ENCODE data around the gene YWHAQ. TPM values are rescaled to one million over a fixed set of nuclear protein-coding genes. Genes with fewer than 3 reads are reported as not detected.

Gene YWHAQ
- total and polyA plus RNA-seq, 9 of the 15 experiments (the other 6 are each of a cell fraction or from before 2014, with no cell fraction given): 63.1 to 359 (median 203) TPM

GRCh38 chr2:9630736-9631552 is at the start of gene YWHAQ (continued):
- no peak for TF ChIP-seq SPI1 (IDR thresholded peaks at IDR 0.05; ENCODE audit: borderline replicate concordance, low read depth, low read length)
- peak; percentile 94 for TF ChIP-seq CREB1 (IDR thresholded peaks at IDR 0.05)
- peak; percentile 96 for TF ChIP-seq CREB1 (CRISPR knock-in tag; IDR thresholded peaks at IDR 0.05)
- peak; percentile 43 for TF ChIP-seq FUS (optimal IDR thresholded peaks at IDR 0.05; ENCODE audit: low read depth, low read length)
- TF ChIP-seq TBP (optimal IDR thresholded peaks at IDR 0.05; ENCODE audit: low read depth, low read length): peak; percentile 96
- TF ChIP-seq RBBP5 (IDR thresholded peaks at IDR 0.05; ENCODE audit: borderline replicate concordance, insufficient read depth, low read length, poor library complexity, severe bottlenecking): peak; percentile 61
- TF ChIP-seq DIDO1 (tag; IDR thresholded peaks at IDR 0.05; ENCODE audit: low read depth): peak; percentile 57; the same call in 1 of the 2 replicates
- TF ChIP-seq ZKSCAN8 (CRISPR knock-in tag; IDR thresholded peaks at IDR 0.05): no peak
- TF ChIP-seq CLOCK (CRISPR knock-in tag; IDR thresholded peaks at IDR 0.05; ENCODE audit: borderline replicate concordance): no peak
- TF ChIP-seq RB1 (IDR thresholded peaks at IDR 0.05; ENCODE audit: low read depth): peak; percentile 95
- no peak for TF ChIP-seq CBX2 (IDR thresholded peaks at IDR 0.05; ENCODE audit: insufficient read depth, low read length, poor library complexity, severe bottlenecking)
- no peak for TF ChIP-seq XRCC4 (IDR thresholded peaks at IDR 0.05; ENCODE audit: extremely low read depth, insufficient read depth, insufficient read length)
- no peak for TF ChIP-seq EZH2 (IDR thresholded peaks at IDR 0.05; ENCODE audit: borderline replicate concordance, low read depth, low read length)
- no peak for TF ChIP-seq ZNF512 (tag; IDR thresholded peaks at IDR 0.05)
- no peak for TF ChIP-seq SIX5 (IDR thresholded peaks at IDR 0.05; ENCODE audit: borderline replicate concordance in 1 of 2, insufficient read depth in 1 of 2, low read depth in 1 of 2, low read length in 2 of 2)
- TF ChIP-seq SP2 (IDR thresholded peaks at IDR 0.05; ENCODE audit: extremely low read depth, low read depth, low read length, poor library complexity, severe bottlenecking): peak; percentile 86
- TF ChIP-seq DNMT1 (IDR thresholded peaks at IDR 0.05): no peak
- peak; percentile 36 for TF ChIP-seq NELFE (IDR thresholded peaks at IDR 0.05; ENCODE audit: insufficient read depth, insufficient read length)
- TF ChIP-seq CXXC5 (CRISPR knock-in tag; IDR thresholded peaks at IDR 0.05): peak; percentile 95
- peak; percentile 90 for TF ChIP-seq FOS (IDR thresholded peaks at IDR 0.05; ENCODE audit: extremely low read depth, insufficient read length)
- TF ChIP-seq CBX8 (IDR thresholded peaks at IDR 0.05; ENCODE audit: borderline replicate concordance, extremely low read depth, low read depth, low read length, poor library complexity, severe bottlenecking): no peak
- peak; percentile 52 for TF ChIP-seq USF2 (CRISPR knock-in tag; IDR thresholded peaks at IDR 0.05)

All from K562 (cell line).